Measurements from ENCODE around the gene C3orf18.

- TF ChIP-seq CTCF (IDR thresholded peaks at IDR 0.05 in 2 of 3, conservative IDR thresholded peaks at IDR 0.05 in 1 of 3; ENCODE audit: borderline replicate concordance in 1 of 3, insufficient read depth in 1 of 3, low read depth in 2 of 3, low read length in 2 of 3) (no peak), POLR2A (IDR thresholded peaks at IDR 0.05; ENCODE audit: borderline replicate concordance, extremely low read depth, insufficient read depth, insufficient read length) (no peak), CEBPB (IDR thresholded peaks at IDR 0.05; ENCODE audit: low read depth) (no peak), ZFX (IDR thresholded peaks at IDR 0.05) (no peak)
- TF ChIP-seq, protein P1, sequence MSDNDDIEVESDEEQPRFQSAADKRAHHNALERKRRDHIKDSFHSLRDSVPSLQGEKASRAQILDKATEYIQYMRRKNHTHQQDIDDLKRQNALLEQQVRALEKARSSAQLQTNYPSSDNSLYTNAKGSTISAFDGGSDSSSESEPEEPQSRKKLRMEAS (IDR thresholded peaks at IDR 0.05), result no peak
Observed at GRCh38 chr3:50599115-50599715, 31.7 kb upstream of the C3orf18 start.
